Measurements from ENCODE around the gene ARPC5. TPM values are rescaled to one million over a fixed set of nuclear protein-coding genes. Genes with fewer than 3 reads are reported as not detected.
A peak's percentile ranks its signal among the peaks of the same experiment; 100 is the strongest.

Gene ARPC5
- total and polyA plus RNA-seq, 2 experiments from 2014 or later, result 144 to 183 TPM

GRCh38 chr1:183653876-183654451 is 18.4 kb upstream of the ARPC5 start:
- no peak for DNase-seq (ENCODE audit: low spot score)
- Histone ChIP-seq H3K4me2 (no peak overlapping the region), H3K4me3 (no peak overlapping the region), H3K4me1 (ENCODE audit: insufficient read depth) (peaks cover 18% of the 10 kb centered on the region), H3K9me3 (ENCODE audit: low read depth) (no peaks in the 10 kb centered on the region), H3K27ac (peak overlapping the region; percentile 71), H3K27me3 (no peaks in the 10 kb centered on the region), H3K79me2 (peaks cover 2% of the 10 kb centered on the region), H2AFZ (no peak overlapping the region), H4K20me1 (ENCODE audit: insufficient read depth, poor library complexity, severe bottlenecking) (no peaks in the 10 kb centered on the region), H3K9me2 (replicated peaks; ENCODE audit: insufficient read depth) (no peaks in the 10 kb centered on the region), H3K36me3 (replicated peaks; ENCODE audit: insufficient read depth, low read depth) (no peaks in the 10 kb centered on the region)
- no peak for TF ChIP-seq EZH2phosphoT487 (IDR thresholded peaks at IDR 0.05; ENCODE audit: low read depth, severe bottlenecking, unreplicated experiment)
- no peak for TF ChIP-seq EZH2 (IDR thresholded peaks at IDR 0.05; ENCODE audit: borderline replicate concordance)
- no peak for TF ChIP-seq CTCF (IDR thresholded peaks at IDR 0.05; ENCODE audit: poor library complexity)
- WGBS (ENCODE audit: low lambda C conversion rate, missing lambda C conversion rate), result 81% methylated on average over 4 of the region's 4 CpGs

GRCh38 chr1:183653462-183653794 is 17.8 kb upstream of the ARPC5 start:
- no peak for TF ChIP-seq EZH2 (IDR thresholded peaks at IDR 0.05; ENCODE audit: borderline replicate concordance)
- TF ChIP-seq CTCF (IDR thresholded peaks at IDR 0.05; ENCODE audit: poor library complexity), result no peak
- TF ChIP-seq EZH2phosphoT487 (IDR thresholded peaks at IDR 0.05; ENCODE audit: low read depth, severe bottlenecking, unreplicated experiment), result no peak
- no peaks in the 10 kb centered on the region for H3K9me3 ChIP-seq (ENCODE audit: low read depth)
- H3K4me3 ChIP-seq, result no peak overlapping the region
- H3K79me2 ChIP-seq, result peaks cover 2% of the 10 kb centered on the region
- no peak overlapping the region for H2AFZ ChIP-seq
- H4K20me1 ChIP-seq (ENCODE audit: insufficient read depth, poor library complexity, severe bottlenecking), result no peaks in the 10 kb centered on the region
- H3K36me3 ChIP-seq (replicated peaks; ENCODE audit: insufficient read depth, low read depth), result no peaks in the 10 kb centered on the region
- no peaks in the 10 kb centered on the region for H3K27me3 ChIP-seq
- no peaks in the 10 kb centered on the region for H3K9me2 ChIP-seq (replicated peaks; ENCODE audit: insufficient read depth)
- WGBS (ENCODE audit: low lambda C conversion rate, missing lambda C conversion rate), result 91% methylated on average over 3 of the region's 3 CpGs
- peak overlapping the region; percentile 71 for H3K27ac ChIP-seq
- no peak overlapping the region for H3K4me2 ChIP-seq
- no peak for DNase-seq (ENCODE audit: low spot score)
- peaks cover 18% of the 10 kb centered on the region for H3K4me1 ChIP-seq (ENCODE audit: insufficient read depth)

GRCh38 chr1:183652547-183653461 is 17.2 kb upstream of the ARPC5 start, which contains the start of gene APOBEC4:
APOBEC4 (minus strand) TSS chr1:183653316; CDS start chr1:183648781, 4,535 bp downstream.
- no peak within 1 kb of the TSS for H3K4me3 ChIP-seq
- H3K9me3 ChIP-seq (ENCODE audit: low read depth), result no peaks in the 10 kb centered on the region
- DNase-seq (ENCODE audit: low spot score), result peak; percentile 73
- no peaks in the 10 kb centered on the region for H3K27me3 ChIP-seq
- no peaks in the 10 kb centered on the region for H4K20me1 ChIP-seq (ENCODE audit: insufficient read depth, poor library complexity, severe bottlenecking)
- TF ChIP-seq EZH2 (IDR thresholded peaks at IDR 0.05; ENCODE audit: borderline replicate concordance) (no peak), EZH2phosphoT487 (IDR thresholded peaks at IDR 0.05; ENCODE audit: low read depth, severe bottlenecking, unreplicated experiment) (no peak), CTCF (IDR thresholded peaks at IDR 0.05; ENCODE audit: poor library complexity) (no peak)
- H3K9me2 ChIP-seq (replicated peaks; ENCODE audit: insufficient read depth), result no peaks in the 10 kb centered on the region
- peaks cover 18% of the 10 kb centered on the region for H3K4me1 ChIP-seq (ENCODE audit: insufficient read depth)
- H3K4me2 ChIP-seq, result peak within 1 kb of the TSS; percentile 47
- 71% methylated on average over 5 of the region's 5 CpGs for WGBS (ENCODE audit: low lambda C conversion rate, missing lambda C conversion rate)
- H3K36me3 ChIP-seq (replicated peaks; ENCODE audit: insufficient read depth, low read depth), result no peaks in the 10 kb centered on the region
- H2AFZ ChIP-seq, result peak within 1 kb of the TSS; percentile 6
- peak within 1 kb of the TSS; percentile 71 for H3K27ac ChIP-seq
- peaks cover 2% of the 10 kb centered on the region for H3K79me2 ChIP-seq

All from hepatocyte (in vitro differentiated cells).